HepG2 (cell line): Measurements from ENCODE around the gene JPT1. TPM values are rescaled to one million over a fixed set of nuclear protein-coding genes. Genes with fewer than 3 reads are reported as not detected.
A peak's percentile ranks its signal among the peaks of the same experiment; 100 is the strongest.

Source experiments
- CBX2 ChIP-seq, 2 experiments: fragments of 200-600 bp in 1 of 2; sonication (generic); formaldehyde crosslinking in 1 of 2; IDR thresholded peaks; 2 replicates each; pipeline versions ENCODE4 v1.7.0 to v1.8.1; 2018 to 2022; ENCODE audit warnings: low read depth in 2 of 2, low read length in 1 of 2, mild to moderate bottlenecking in 1 of 2, missing genetic modification reagents in 1 of 2
- HES4 ChIP-seq: sonication (generic); formaldehyde crosslinking; IDR thresholded peaks from 2 replicates; pipeline ENCODE4 v1.9.0; 2021; ENCODE audit warnings: mild to moderate bottlenecking, missing genetic modification reagents, borderline replicate concordance
- NFE2 ChIP-seq: sonication (generic); formaldehyde crosslinking; IDR thresholded peaks from 2 replicates; pipeline ENCODE4 v1.4.0; 2020; ENCODE audit warnings: missing genetic modification reagents
- NRL ChIP-seq: sonication (generic); formaldehyde crosslinking; IDR thresholded peaks from 2 replicates; pipeline ENCODE4 v1.5.0; 2020; ENCODE audit warnings: missing genetic modification reagents, mild to moderate bottlenecking, moderate library complexity, borderline replicate concordance
- PHF8 ChIP-seq: sonication (generic); formaldehyde crosslinking; IDR thresholded peaks from 2 replicates; pipeline ENCODE4 v1.5.0; 2020; ENCODE audit warnings: missing genetic modification reagents
- RXRA ChIP-seq: sonication (generic); formaldehyde crosslinking; IDR thresholded peaks from 2 replicates; pipeline ENCODE4 v1.5.1; 2020; ENCODE audit warnings: missing genetic modification reagents
- SETDB1 ChIP-seq: sonication (generic); formaldehyde crosslinking; IDR thresholded peaks from 2 replicates; pipeline ENCODE4 v1.5.1; 2020; ENCODE audit warnings: missing genetic modification reagents, mild to moderate bottlenecking, borderline replicate concordance
- ZNF550 ChIP-seq: sonication (generic); formaldehyde crosslinking; IDR thresholded peaks from 2 replicates; pipeline ENCODE4 v1.4.0; 2020; ENCODE audit warnings: mild to moderate bottlenecking, missing genetic modification reagents, borderline replicate concordance
- polyA plus RNA-seq, 8 experiments: library from polyadenylated mRNA; depleted of rRNA in 3 of 8; stranded (reverse) in 7 of 8; unstranded in 1 of 8; fragments of >200 nt; fragmentation: Illumina TruSeq in 4 of 8; extraction: Trizol in 4 of 8; gene quantifications; 2 replicates each; pipeline versions ENCODE4 v1.2.1 to v1.2.3, GENCODE V29; 2011 to 2016; ENCODE audit warnings: low read depth in 4 of 8, missing spikeins in 1 of 8, mixed read lengths in 1 of 8; ENCODE audit not compliant: insufficient read depth in 1 of 8
- total RNA-seq, 5 experiments: library from RNA; depleted of rRNA; stranded (reverse); fragments of >200 nt; fragmentation: Illumina TruSeq; extraction: Trizol; gene quantifications; 2 replicates each; pipeline ENCODE4 v1.2.3, GENCODE V29; 2016; ENCODE audit warnings: low read depth in 1 of 5
- TF ChIP-seq, protein P1 (sequence below): IDR thresholded peaks from 2 replicates; pipeline ENCODE4 v1.6.1; 2016; ENCODE audit warnings: missing genetic modification reagents, missing compliant biosample characterization
- TF ChIP-seq, protein P2 (sequence below): sonication (generic); formaldehyde crosslinking; IDR thresholded peaks from 2 replicates; pipeline ENCODE4 v1.4.0; 2020; ENCODE audit warnings: missing genetic modification reagents
- TF ChIP-seq, protein P3 (sequence below): sonication (generic); formaldehyde crosslinking; IDR thresholded peaks from 2 replicates; pipeline ENCODE4 v1.5.0; 2020; ENCODE audit warnings: mild to moderate bottlenecking, missing genetic modification reagents, borderline replicate concordance

The JPT1 gene
- total and polyA plus RNA-seq, 2 of the 13 experiments (the other 11 are each of a cell fraction or from before 2014, with no cell fraction given), result 43.3 to 256 TPM

DNA sequence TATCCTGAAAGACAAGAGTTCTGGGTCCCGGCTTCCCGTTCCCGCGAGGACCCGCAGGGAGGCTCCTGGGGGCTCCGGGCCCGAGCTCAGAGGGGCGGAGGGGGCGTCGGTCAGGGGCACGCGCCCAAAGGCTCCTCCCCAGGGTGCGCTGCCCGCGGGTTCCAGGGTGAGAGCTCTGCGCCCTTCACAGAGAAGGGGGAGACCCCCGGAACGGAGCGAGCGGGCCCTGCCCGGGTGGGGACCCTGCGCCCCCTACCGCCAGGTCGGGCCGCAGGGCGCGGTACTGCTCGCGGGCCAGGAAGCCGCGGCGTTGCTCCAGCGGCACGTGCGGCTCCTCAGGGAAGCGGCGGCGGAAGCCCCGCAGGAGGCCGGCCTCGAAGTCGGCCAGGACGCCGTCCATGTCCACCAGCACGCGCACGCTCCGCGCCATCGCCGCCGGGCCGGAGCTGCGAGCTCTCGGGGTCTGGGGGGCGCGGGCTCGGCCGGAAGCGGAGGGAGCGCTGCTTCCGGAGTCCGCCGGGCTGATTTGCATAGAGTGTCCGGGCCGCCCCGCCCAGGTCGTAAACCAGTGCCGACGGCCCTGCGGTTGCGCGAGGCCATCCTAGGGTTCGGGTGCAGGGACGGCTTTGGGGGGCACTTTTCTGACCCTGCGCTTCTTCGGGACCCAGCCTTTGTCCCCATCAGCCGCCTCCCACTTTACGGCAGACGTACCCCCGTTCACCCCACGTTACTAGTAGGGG lies 22.9 kb downstream of the JPT1 start, which contains the start of gene NT5C (continued):
- TF ChIP-seq HES4, result peak; percentile 97; the same call in 1 of the 2 replicates
- TF ChIP-seq NRL (CRISPR knock-in tag), result no peak
- TF ChIP-seq NFE2 (CRISPR knock-in tag), result no peak
- no peak for TF ChIP-seq ZNF550 (CRISPR knock-in tag)
- TF ChIP-seq, protein P1, sequence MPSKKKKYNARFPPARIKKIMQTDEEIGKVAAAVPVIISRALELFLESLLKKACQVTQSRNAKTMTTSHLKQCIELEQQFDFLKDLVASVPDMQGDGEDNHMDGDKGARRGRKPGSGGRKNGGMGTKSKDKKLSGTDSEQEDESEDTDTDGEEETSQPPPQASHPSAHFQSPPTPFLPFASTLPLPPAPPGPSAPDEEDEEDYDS (CRISPR knock-in tag), result peak; percentile 79
- TF ChIP-seq SETDB1, result no peak
- TF ChIP-seq CBX2 (IDR thresholded peaks at IDR 0.05; ENCODE audit: low read depth, low read length), result no peak
- 0 out of 2 replicates have a peak, but pooled peaks have one; percentile 35 for TF ChIP-seq CBX2 (CRISPR knock-in tag; IDR thresholded peaks at IDR 0.05; ENCODE audit: low read depth)
- peak; percentile 93 for TF ChIP-seq PHF8
- 0 out of 2 replicates have a peak, but pooled peaks have one; percentile 17 for TF ChIP-seq RXRA (CRISPR knock-in tag)
- TF ChIP-seq, protein P2, sequence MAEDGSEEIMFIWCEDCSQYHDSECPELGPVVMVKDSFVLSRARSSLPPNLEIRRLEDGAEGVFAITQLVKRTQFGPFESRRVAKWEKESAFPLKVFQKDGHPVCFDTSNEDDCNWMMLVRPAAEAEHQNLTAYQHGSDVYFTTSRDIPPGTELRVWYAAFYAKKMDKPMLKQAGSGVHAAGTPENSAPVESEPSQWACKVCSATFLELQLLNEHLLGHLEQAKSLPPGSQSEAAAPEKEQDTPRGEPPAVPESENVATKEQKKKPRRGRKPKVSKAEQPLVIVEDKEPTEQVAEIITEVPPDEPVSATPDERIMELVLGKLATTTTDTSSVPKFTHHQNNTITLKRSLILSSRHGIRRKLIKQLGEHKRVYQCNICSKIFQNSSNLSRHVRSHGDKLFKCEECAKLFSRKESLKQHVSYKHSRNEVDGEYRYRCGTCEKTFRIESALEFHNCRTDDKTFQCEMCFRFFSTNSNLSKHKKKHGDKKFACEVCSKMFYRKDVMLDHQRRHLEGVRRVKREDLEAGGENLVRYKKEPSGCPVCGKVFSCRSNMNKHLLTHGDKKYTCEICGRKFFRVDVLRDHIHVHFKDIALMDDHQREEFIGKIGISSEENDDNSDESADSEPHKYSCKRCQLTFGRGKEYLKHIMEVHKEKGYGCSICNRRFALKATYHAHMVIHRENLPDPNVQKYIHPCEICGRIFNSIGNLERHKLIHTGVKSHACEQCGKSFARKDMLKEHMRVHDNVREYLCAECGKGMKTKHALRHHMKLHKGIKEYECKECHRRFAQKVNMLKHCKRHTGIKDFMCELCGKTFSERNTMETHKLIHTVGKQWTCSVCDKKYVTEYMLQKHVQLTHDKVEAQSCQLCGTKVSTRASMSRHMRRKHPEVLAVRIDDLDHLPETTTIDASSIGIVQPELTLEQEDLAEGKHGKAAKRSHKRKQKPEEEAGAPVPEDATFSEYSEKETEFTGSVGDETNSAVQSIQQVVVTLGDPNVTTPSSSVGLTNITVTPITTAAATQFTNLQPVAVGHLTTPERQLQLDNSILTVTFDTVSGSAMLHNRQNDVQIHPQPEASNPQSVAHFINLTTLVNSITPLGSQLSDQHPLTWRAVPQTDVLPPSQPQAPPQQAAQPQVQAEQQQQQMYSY (CRISPR knock-in tag), result no peak
- TF ChIP-seq, protein P3, sequence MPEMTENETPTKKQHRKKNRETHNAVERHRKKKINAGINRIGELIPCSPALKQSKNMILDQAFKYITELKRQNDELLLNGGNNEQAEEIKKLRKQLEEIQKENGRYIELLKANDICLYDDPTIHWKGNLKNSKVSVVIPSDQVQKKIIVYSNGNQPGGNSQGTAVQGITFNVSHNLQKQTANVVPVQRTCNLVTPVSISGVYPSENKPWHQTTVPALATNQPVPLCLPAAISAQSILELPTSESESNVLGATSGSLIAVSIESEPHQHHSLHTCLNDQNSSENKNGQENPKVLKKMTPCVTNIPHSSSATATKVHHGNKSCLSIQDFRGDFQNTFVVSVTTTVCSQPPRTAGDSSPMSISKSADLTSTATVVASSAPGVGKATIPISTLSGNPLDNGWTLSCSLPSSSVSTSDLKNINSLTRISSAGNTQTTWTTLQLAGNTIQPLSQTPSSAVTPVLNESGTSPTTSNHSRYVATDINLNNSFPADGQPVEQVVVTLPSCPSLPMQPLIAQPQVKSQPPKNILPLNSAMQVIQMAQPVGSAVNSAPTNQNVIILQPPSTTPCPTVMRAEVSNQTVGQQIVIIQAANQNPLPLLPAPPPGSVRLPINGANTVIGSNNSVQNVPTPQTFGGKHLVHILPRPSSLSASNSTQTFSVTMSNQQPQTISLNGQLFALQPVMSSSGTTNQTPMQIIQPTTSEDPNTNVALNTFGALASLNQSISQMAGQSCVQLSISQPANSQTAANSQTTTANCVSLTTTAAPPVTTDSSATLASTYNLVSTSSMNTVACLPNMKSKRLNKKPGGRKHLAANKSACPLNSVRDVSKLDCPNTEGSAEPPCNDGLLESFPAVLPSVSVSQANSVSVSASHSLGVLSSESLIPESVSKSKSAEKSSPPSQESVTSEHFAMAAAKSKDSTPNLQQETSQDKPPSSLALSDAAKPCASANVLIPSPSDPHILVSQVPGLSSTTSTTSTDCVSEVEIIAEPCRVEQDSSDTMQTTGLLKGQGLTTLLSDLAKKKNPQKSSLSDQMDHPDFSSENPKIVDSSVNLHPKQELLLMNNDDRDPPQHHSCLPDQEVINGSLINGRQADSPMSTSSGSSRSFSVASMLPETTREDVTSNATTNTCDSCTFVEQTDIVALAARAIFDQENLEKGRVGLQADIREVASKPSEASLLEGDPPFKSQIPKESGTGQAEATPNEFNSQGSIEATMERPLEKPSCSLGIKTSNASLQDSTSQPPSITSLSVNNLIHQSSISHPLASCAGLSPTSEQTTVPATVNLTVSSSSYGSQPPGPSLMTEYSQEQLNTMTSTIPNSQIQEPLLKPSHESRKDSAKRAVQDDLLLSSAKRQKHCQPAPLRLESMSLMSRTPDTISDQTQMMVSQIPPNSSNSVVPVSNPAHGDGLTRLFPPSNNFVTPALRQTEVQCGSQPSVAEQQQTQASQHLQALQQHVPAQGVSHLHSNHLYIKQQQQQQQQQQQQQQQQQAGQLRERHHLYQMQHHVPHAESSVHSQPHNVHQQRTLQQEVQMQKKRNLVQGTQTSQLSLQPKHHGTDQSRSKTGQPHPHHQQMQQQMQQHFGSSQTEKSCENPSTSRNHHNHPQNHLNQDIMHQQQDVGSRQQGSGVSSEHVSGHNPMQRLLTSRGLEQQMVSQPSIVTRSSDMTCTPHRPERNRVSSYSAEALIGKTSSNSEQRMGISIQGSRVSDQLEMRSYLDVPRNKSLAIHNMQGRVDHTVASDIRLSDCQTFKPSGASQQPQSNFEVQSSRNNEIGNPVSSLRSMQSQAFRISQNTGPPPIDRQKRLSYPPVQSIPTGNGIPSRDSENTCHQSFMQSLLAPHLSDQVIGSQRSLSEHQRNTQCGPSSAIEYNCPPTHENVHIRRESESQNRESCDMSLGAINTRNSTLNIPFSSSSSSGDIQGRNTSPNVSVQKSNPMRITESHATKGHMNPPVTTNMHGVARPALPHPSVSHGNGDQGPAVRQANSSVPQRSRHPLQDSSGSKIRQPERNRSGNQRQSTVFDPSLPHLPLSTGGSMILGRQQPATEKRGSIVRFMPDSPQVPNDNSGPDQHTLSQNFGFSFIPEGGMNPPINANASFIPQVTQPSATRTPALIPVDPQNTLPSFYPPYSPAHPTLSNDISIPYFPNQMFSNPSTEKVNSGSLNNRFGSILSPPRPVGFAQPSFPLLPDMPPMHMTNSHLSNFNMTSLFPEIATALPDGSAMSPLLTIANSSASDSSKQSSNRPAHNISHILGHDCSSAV (CRISPR knock-in tag), result peak; percentile 95
